ENCODE results near the gene METTL1. TPM values are rescaled to one million over a fixed set of nuclear protein-coding genes. Genes with fewer than 3 reads are reported as not detected.

The METTL1 gene
- total and polyA plus RNA-seq, 2 experiments from 2014 or later = 18.9 to 39.5 TPM

GRCh38 chr12:57725851-57726150 lies 46.1 kb downstream of the METTL1 start (continued):
- TF ChIP-seq ZNF462 (CRISPR knock-in tag; IDR thresholded peaks at IDR 0.05) (no peak), NANOG (IDR thresholded peaks at IDR 0.05; ENCODE audit: borderline replicate concordance) (no peak), JUNB (IDR thresholded peaks at IDR 0.05; ENCODE audit: unreplicated experiment) (no peak), EZH2phosphoT487 (IDR thresholded peaks at IDR 0.05; ENCODE audit: unreplicated experiment) (no peak), ZNF331 (CRISPR knock-in tag; IDR thresholded peaks at IDR 0.05; ENCODE audit: low read depth) (no peak), REST (IDR thresholded peaks at IDR 0.05; ENCODE audit: unreplicated experiment) (no peak)
